ENCODE results near the gene ADARB1.
"Not testable (repeated sequence)": the region's sequence is repeated elsewhere in the genome, so short reads cannot be mapped to it uniquely, and the experiment has no call there.

DNA sequence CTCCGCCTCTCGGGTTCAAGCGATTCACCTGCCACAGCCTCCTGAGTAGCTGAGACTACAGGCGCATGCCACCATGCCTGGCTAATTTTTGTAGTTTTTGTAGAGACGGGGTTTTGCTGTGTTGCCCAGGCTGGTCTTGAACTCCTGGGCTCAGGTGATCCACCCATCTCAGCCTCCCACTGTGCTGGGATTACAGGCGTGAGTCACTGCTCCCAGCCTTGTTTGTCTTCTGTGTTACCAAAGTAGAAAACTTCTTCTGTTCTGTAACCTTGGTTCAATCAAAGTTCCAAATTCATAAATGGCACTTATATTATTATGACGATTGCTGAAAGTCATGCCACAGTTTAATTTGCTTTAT lies 64.6 kb downstream of the ADARB1 start:
- not testable (repeated sequence) for TF ChIP-seq POLR2A (IDR thresholded peaks at IDR 0.05)
- TF ChIP-seq, protein P1, sequence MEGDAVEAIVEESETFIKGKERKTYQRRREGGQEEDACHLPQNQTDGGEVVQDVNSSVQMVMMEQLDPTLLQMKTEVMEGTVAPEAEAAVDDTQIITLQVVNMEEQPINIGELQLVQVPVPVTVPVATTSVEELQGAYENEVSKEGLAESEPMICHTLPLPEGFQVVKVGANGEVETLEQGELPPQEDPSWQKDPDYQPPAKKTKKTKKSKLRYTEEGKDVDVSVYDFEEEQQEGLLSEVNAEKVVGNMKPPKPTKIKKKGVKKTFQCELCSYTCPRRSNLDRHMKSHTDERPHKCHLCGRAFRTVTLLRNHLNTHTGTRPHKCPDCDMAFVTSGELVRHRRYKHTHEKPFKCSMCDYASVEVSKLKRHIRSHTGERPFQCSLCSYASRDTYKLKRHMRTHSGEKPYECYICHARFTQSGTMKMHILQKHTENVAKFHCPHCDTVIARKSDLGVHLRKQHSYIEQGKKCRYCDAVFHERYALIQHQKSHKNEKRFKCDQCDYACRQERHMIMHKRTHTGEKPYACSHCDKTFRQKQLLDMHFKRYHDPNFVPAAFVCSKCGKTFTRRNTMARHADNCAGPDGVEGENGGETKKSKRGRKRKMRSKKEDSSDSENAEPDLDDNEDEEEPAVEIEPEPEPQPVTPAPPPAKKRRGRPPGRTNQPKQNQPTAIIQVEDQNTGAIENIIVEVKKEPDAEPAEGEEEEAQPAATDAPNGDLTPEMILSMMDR (IDR thresholded peaks at IDR 0.05) = not testable (repeated sequence)
